Kidney capillary endothelial cell (primary cell): ENCODE results near the gene RNASE8.
A peak's percentile ranks its signal among the peaks of the same experiment; 100 is the strongest.
"Not testable (repeated sequence)": the region's sequence is repeated elsewhere in the genome, so short reads cannot be mapped to it uniquely, and the experiment has no call there.

Source experiments
- DNase-seq: peaks from one replicate; pipeline ENCODE4 v3.0.0-alpha.2; 2018; ENCODE audit warnings: low spot score

RNASE8 gene, protein sequence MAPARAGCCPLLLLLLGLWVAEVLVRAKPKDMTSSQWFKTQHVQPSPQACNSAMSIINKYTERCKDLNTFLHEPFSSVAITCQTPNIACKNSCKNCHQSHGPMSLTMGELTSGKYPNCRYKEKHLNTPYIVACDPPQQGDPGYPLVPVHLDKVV

DNA sequence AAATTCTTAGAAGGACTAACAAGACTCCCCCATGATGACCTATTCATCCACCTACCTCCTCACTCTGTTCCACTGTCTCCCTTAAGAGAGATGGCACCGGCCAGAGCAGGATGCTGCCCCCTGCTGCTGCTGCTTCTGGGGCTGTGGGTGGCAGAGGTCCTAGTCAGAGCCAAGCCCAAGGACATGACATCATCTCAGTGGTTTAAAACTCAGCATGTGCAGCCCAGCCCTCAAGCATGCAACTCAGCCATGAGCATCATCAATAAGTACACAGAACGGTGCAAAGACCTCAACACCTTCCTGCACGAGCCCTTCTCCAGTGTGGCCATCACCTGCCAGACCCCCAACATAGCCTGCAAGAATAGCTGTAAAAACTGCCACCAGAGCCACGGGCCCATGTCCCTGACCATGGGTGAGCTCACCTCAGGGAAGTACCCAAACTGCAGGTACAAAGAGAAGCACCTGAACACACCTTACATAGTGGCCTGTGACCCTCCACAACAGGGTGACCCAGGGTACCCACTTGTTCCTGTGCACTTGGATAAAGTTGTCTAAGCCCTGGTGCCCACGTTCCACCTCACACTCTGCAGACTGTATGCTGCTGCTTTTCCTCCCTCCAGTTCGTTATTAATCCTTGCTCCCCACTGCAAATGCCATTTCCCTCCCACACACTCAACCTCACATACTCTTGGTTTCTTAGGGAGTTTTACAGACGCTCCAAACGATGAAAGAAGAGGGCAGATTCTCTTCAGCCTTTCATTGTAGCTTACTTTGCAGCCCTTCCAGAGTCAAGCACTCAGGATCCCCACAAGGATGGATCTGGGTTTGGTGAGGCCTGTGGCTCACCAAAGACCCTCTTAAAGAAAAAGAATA, at the start of gene RNASE8:
Gene RNASE8, plus strand, starts transcription at position 20 of the 873 bp plus-strand sequence. Its CDS starts 71 bp downstream, at position 91.
- no peak for DNase-seq

DNA sequence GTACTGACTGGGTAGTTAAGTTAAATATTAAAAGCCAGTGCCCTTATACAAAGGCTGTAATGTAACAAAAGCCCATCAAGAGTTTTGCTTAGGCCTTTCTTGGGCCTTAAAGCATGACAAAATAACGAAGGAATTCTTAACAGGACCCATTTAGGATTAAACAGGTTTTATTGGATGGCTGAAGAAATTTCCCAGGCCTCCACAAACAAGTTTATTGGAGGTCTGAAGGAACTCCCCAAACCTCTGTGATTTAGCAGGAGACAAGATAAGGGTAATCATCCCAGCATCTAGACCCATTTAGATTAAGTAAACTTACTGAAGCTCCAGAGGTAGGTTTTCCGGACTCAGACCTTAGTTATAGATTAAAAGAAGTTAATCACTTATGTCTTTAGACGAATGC, 47.9 kb upstream of the RNASE8 start:
- not testable (repeated sequence) for DNase-seq

DNA sequence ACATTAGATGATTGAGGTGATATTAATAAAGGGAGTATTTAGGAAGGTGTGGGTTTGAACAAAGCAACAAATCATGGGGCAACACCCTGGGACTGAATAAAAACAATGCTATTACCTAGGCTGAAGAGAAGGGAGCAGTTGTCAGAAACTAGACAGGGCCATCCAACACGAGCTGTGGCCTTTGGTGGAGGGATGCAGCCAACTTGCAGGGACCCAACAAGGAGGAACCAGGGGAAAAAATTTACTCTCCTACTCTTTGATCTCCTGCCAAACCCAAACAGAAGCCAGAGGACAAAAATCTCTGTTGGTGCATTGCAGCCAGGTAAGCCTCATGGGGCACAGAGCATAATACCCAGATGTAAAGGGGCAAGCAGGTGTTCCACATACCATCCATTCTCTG, 46.5 kb upstream of the RNASE8 start:
- no peak for DNase-seq

DNA sequence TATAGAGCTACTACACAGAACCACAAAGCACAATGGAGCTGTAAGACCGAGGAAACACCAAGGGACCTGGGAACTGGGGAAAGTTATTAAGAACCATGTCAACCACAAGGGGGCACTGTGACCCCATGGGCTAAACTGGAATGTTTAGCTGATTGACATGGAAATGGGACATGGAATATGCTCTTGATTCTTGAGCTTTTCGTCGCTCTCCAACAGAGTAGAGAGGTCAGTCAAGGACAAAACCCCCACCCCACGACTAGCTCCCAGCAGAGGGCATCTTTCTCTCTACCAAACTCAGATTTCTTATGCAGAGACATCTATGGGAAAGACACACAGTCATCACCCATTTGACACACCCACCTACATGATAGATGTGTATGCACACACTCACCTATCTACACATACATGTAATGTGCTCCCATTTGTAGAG, 42.8 kb upstream of the RNASE8 start:
- peak; percentile 78 for DNase-seq

DNA sequence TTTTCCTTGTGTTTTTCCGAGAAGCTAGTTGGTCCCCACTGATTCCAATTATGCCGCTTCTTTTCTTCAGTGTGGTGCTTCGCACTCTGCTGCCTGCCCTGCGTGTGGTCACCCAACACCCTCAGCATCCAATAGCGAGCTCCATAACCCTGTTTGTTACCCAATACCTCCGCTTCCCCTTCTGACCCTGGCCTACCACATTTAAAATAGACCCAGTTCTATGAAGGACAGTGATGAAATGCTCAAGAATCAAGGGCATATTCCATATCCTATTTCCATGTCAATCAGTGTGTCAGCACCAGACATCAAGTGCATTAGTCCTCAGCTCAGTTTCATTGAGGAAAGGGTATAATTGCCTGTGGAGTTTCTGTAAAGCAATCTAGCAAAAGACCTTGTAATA, 42.3 kb upstream of the RNASE8 start:
- DNase-seq: no peak

DNA sequence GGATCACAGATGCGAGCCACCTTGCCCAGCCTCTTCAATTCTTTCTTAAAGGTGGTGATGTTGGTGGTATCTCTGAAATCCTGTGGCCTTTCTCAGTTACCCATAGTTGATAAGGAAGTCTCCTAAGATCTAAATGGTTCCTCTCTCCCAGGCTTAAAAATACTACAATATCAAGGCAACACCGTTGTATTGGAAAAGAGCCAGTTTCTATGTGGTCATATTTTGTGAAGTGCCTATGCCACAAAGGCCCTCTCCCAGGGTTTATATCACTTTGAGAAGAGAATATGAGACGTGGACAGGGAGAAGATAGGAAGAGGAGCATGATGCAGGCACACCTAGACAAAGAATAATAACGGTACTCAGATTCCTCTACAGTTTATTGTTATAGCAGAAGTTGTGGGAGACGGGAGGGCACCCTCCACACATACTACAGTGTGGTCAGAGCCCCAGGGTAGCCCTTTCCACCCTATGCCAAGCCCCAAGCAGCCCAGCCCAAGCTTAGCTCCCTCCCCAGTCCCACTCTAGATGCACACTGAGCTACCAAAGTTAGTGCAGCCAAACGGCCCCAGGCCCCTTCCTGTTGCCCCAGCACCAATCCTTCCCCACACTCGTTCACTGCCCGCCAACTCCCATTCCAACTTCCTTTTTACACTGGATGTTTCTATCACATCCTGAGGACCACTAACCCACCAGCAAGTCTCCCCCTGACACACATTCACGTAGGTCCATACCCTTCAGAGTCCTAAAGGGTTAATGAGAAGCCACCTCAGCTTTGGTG, 41.0 kb upstream of the RNASE8 start:
- DNase-seq: no peak

DNA sequence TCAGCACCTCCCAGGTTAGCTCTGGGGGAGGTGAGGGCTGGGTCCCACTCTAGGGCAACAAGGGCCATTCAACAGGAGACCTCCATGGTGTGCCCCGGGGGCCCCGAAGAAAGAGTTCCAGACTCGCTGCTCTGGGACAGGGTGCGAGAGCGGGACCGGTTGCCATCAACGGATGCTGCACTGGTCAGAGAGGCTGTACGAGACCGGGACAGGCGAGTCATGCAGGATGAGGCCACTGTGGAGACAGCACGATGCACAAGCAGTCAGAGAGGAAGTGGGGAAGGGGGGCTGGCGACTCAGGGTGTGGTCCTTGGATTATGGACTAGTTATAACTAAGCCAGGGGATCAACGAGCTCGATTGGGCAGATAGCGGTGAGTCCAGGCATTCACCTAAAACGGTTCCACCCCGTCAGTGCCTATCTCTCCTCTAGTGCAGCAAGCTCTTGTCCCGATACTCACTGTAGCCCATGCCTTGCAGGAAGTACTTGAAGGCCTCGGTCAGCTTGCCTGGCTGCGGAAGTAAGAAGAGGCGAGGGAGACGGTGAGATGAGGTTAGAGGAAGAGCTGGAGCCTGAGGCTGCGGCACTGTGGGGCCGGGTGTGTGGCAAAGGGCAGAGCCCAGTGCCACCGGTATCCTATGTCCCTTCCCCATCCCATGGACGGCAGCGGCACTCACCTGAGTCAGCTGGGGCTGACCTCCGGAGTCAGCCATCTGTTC, 39.9 kb upstream of the RNASE8 start:
- DNase-seq: no peak

DNA sequence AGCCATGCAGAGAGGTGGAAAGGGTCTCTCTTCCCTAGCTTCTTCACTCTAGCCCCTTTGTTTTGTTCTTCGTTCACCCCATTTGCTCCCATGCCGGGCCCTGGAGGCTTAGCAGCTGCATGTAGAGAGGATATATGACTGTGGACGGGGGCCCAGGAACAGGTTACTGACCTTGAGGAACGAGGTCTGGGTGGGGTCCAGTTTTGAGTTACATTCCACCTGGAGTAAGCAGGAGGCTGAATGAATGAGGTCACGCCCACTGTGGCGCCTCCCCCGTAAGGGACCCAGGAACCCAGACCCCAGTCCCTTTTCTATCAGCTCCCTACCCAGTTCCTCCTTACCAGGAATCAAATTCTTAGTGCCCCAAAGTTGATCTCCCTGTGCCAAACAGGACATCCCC, 39.3 kb upstream of the RNASE8 start:
- no peak for DNase-seq

DNA sequence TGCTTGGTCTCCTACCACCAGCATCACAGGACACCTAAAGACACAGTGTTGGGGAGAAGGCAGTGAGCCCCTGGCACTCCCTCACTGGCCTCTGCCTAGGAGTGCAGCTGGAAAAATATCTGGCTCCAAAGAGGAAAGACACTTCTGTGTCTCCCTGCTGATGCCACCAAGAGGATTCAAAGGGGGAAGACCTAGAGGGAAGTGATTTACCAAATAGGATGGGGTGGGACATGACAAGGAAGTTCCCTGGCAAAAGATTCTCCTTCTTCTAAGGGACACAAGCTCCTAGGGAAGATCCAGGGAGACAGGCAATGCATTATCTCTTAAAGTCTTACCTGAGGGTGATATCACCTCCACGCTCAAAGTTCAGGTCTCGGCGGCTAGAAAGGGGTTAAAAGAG, 38.8 kb upstream of the RNASE8 start:
- DNase-seq: no peak

DNA sequence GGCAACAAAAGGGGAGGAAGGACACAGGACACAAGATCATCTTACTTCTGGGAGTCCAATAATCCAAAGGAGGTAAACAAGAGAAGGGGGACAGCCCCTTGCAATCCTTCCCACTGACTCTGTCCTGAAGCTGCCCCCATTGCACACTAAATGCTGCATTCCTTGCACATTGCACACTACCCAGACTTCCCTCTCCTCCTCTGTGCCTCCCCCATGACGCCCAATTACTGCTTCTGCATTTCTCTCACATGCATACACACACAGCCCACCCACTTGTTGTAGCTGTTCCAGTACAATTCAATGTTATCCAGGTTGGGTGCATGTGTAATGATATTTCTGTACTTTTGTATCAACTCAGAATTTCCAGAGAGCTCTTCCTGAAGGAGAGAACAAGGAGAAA, 38.3 kb upstream of the RNASE8 start:
- no peak for DNase-seq

DNA sequence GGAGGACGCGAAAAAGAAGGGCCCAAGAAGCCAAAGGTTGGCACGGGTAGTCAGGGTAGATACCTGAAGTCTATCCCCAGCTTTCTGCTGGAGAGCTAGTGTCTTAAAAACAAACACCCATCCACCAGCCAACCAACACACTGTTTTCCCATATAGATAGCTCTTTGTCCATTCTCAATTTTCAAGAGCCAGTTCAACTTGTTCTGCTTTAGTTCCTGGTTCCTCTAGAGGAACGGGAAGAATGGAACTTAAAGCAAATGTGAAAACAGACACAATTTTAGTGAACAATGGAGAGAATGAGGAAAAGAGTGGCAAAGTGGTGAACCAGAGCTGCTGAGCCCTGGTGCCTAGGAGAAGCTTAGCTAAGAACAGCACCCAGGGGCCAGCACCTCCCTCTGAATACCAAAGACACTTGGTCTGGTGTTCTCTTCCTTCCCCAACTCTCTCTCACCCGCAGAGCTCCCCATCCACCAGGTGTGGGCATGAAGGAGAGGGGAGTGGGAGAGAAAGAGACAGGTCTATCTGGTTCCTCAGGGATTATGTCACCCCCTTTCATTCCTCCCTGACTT, 36.6 kb upstream of the RNASE8 start:
- no peak for DNase-seq

DNA sequence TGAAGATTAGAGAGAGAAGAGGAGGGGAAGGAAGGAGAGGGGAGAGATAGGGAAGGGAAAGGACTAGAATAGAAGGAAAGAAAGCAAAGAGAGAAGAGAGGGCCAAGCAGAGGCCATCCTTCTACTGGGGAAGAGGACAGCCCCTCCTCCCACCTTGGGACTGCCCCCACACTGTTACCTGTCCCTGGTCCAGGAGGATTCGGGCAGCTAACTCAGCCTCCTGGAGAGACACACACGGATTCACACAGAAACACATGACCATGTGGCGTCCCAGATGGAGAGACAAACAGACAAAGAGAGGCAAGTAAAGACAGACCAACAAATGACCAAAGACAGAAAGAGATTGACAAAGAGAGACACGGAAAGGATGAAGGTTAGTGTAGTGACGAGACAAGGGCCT, 34.9 kb upstream of the RNASE8 start:
- no peak for DNase-seq

DNA sequence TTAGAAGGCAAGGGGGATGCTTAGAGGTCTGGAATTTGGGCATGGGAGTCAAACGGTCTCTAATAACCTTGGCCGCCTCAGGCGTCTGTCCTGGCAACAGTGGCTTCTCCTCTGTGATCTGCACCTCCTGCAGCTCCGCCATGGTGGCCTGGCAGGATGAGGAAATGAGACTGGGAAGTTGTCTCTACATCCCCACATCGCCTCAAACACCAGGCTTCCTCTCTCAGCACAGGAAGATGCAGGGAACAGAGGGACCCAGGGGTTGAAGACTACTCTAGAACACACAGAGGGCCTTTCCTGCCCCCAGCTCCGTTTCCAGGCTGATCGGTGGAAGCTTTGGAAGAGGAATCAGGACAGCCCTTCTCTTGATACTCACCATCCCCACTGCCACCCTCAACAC, 34.4 kb upstream of the RNASE8 start:
- no peak for DNase-seq

DNA sequence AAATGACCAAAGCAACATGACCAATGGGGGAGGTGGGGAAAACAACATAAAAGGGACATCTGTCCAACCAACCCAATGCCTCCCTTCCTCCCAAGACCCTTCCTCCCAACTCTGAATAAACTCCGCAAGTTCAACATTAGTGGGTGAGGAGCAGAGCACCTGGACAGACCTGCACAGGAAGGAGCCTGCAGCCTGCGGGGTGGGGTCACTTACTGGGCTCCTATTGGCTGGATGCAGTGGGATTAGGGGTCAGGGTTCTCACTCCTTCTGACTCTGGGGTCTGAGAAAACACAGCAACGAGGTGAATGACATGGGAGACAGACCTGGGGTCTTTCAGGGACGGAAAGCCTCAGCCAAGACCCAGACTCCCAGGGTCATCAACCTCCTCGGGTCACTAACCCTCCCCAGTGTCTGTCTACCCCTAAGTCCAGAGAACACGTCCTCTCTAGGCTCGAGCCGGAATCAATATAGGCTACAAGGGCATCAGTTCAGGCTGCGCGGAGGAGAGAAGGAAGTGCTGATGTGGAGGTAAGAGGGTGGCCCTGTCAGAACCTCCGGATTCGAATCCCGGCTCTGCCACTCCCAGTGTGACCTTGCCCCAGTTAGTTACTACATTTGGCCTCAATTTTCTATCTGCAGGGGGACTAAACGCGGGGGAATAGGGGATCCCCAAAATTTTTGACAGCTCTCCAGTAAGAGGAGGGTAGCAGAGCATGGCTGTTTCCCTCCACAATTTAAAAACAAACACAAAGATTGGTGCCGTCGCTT, 33.6 kb upstream of the RNASE8 start:
- DNase-seq: no peak

DNA sequence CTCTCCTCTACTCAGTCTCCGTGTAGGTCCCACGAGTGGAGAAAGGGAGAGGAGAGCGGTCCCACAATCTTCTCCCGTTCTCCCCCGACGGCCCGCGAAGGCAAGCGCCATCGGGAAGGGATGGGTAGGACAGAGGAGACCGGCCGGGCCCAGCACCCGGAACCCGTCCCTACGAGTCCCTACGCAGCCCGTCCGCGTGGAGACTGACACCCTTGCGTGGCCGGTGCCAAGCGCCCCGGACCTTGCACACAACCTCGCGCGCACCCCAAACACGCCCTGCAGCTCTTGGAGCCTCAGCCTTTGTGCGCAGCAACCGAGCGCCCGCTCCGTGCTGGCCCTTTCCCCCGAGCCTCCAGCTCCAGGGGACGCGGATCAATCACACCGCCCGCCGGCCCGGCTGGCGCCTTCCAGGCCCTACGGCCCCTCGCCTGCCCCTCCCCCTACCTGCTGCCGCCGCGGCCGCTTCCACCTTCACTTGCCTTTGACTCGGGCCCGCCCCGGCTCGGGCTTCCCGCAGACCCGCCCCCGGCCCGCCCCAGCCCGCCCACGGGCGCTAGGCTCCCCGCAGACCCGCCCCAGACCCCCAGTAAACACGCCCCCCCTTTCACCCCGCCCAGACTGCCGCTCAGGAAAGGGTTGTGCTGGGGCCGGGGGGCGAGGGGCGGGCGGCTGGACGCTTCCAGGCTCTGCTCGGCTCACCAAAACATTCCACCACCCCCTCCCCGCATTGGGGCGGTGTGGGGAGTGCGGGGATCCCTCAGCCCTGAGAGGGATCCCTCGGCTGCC, 32.8 kb upstream of the RNASE8 start, which contains the start of gene NDRG2:
Gene NDRG2, minus strand, starts transcription at position 477 of the 786 bp plus-strand sequence. CDS start 1,746 bp downstream, outside the sequence.
- no peak for DNase-seq

DNA sequence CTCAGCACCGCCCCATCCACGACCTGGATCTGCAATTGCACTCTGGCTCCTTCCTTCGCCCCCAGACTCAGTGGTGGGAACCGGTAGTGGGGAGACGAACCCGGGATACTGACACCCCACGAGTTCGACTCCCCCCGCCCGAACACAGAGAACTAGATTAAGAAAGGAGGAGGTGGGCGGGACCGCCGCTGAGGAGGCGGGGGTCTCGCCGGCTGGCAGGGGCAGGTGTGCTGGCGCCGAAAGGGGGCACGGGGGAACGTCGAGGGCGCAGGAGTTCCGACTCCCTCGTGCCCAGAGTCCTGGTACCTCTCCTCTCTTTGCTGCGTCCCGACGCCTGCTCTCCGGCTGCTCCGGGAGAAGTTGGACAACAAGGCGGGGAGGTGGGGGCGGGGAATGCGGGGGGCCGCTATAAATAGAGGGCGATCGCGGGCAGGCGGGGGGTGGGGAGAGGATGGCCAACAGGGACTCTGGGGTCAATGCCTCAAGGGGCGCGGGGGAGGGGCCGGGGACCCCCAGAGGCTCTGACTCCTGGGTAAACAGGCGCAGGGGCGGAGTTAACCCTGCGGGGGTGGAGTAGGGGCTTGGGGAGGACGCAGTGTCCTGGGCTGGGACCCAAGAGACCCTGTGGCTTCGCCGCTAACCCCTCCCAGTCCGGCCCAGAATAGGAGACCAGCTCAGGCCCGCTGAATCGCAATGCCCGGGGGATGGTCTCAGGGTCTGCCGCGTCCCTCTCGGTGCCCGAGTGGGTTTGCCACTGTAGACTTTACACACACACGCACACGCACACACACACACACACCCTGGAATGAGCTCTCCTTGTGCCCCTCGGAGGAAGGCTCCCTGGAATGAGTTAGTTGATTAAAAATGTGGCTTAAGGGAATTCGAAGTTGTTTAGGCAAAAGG, 32.0 kb upstream of the RNASE8 start:
- no peak for DNase-seq

DNA sequence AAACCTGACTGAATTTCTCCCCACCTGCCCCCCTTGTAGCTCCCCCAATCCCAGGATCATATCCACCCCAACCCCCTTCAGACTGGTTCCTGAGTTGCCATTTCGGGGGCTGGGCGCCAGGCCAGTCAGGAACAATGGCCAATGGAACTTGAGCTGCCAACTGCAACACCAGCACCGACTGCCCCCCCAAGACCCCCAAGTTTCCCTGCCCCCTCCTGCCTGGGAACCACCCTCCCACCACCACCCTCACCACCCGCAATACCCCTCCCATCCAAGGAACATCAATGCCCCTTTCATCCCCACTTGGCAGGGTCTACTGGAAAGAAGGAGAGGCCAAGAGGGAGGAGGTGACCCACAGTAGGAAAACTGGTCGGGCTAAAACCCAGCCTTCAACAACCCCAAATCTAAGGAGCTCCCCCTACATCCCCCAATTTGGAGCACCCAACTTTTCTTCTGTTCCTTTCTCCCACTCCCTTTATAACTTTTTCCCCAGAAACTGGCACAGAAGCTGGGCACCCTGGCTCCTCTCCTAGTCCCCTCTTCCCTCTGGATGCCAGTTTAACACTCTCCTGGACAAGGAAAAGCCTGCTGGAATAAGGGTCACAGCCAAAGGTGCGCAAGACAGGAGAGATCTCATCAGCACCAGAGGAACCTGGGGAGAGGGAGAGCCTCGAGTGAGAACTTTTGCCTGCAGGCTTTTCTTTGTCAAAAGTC, 31.2 kb upstream of the RNASE8 start:
- DNase-seq: no peak

DNA sequence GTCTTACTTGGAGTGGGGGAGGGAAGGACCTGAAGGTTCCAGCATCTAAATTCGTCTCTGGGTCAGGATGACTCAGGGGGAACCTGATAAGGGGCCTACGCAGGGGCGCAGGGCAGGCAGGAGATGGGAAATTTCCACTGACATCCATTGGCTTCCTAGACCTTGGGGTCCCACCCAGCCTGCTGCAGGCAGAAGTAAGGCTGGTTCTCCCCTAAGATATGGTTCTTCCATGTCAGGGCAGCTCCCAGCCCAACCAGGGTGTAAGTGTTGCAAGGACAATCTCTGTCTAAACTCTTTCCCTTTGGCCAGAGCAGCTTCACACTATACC, 30.7 kb upstream of the RNASE8 start:
- no peak for DNase-seq

DNA sequence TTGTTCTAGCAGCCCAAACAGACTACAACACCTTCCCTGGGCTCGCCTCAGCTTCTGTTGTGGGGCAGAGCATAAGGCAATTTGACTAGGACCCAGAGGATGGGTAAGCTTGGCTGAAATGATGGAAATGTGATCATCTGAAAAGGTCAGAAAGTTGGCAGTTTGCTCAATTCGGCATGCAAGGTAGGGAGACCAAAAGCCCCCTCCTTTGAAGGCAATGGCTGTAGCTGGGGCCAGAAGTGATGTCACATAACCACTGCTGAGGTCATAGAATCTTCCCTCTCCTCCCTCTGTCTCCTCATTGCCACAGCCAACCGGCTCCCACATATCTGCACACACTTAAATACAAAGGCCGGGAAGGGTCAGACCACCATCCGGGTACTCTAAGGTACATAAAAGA, 27.7 kb upstream of the RNASE8 start, which contains the start of gene TPPP2:
Gene TPPP2, plus strand, starts transcription at position 301 of the 400 bp plus-strand sequence. CDS start 365 bp downstream, outside the sequence.
- DNase-seq: no peak
